HG02623 (cell line): Measurements from ENCODE around the gene IFNG-AS1.

Experiments used
- ATAC-seq: cut with Tn5 transposase; IDR thresholded peaks from one replicate; pipeline ENCODE4 v1.9.1; 2021; ENCODE audit warnings: moderate library complexity; ENCODE audit not compliant: unreplicated experiment

The IFNG-AS1 gene

DNA sequence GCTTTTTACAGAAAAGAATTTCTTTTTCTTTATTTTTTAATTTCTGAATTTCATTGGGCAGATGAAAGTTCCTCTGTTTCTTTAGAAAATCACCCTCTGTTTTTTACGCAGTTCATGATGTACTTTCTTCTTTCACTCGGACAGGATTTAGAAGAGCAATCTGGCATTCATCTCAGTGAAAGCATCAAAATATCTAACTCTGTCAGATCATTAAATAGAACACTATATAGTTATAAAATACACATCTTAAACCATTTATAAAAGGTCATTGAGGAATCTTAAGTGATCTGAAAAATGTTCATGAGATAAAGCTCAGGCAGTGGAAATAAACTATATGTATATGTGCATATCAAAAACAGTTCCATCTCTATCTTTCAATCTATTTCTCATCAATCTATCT lies 3.9 kb downstream of the IFNG-AS1 start:
- ATAC-seq: no peak

DNA sequence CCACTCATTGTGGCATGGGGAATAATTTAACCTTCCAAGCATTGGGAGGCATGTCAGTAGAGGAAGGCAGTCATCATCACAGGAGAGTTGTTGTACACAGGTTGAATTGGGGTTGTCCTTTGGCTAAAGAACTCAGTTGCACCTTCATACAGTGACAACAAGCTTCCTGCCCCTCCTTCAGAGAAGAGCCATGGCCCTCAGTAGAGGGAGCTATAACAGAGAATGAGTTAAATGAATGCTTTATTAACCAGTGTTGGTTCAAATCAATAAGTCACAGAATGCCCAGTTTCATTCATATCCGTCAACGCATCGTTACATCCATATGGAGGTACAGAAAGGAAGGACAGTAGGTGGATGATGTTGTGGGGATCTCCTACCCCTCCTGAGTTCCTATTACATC lies 4.8 kb downstream of the IFNG-AS1 start:
- no peak for ATAC-seq

DNA sequence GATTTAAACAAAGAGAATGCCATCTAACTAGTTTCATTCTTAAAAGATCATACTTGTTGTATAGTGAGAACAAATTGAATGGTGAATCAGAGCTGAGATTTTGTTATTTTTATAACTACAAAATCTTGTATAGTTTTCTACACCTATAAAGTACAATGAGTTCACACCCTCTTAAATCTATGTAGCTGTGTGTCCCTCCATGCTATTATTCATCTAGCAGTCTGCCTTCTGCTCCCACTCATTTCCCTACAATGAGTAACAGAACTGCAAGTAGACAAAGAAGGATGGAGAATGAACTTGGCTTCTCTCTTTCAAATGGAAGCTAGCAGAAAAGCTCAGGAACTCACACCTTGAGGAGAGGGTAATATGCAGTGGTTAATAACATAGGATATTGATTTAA lies 7.1 kb downstream of the IFNG-AS1 start:
- no peak for ATAC-seq

DNA sequence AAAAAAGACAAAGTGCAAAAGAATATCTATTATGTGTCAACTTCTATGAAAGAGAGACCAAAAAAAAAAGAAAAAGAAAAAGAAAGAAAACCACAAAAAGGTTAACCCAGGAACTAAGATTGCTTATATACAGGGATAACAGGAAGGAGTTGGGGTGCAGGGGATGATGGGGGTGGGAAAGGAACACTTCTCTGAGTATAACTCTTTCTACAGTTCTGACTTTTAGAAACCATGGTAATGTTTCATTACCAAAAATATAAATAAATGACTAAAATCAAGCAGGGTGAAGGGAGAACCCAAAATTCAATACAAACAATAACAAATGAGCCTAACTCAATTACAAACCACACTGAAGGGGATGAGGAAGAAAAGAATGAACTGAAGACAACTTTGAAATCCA lies 9.1 kb downstream of the IFNG-AS1 start:
- ATAC-seq: no peak

DNA sequence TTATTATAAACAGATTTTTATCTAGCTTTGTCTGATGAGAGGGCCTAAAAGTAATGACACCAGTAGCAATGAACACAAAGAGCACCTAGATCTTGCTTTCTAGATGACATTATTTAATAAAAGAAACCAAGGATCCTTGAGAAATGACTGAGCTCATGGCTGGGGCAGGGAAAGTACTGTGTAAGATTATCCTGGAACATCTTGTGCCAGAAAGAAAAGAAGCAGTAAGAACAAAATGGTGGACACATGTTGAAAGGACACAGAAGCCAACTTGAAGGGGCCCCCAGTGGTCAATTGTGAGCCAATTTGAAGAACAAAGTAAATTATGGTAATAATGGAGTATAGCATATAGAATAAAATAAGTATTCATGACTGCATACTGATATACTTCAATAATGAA lies 10.0 kb downstream of the IFNG-AS1 start:
- ATAC-seq: no peak

DNA sequence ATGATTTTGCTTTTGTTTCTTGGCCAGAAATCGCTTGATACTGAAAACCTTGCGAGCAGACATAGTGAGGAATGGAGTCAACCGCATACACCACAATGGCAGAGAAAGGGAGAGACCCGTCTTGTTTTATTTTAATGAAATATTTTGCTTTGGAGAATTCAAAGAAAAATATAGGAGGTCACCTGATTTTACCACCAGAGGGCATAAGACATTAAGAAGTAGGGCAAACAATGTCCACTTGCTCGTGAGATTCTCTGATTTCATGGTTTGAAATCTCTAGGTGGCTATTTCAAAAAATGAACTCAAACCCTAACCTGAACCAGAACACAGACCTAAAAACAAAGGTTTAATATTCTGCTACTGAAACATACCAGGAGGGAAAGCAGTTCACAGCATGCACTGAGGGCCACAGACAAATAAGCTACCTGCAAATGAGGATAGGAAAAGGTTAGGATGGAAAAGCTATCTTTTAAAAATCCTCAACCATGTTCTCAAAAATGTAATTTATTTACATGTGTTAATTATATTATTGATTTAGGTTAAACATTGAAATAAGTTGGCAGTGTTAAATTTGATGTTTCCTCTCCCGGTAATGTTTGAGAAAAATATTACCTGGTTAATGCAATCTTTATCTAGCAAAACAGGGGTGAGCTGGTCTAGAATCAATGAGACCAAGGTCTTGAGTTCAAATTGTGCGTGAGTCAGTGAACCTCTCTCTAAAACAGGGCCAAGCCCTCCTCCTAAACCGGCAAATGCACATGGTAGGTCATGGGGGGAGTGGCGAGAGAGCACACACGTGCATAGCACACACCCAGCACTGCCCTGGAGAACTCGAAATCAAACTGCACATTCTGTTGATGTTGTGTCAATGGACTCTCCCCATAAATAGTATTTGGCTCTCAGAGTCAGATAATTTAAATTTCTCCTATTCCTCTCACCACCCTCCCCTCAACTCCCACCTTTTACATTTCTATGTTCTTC lies 12.5 kb downstream of the IFNG-AS1 start:
- ATAC-seq: no peak

DNA sequence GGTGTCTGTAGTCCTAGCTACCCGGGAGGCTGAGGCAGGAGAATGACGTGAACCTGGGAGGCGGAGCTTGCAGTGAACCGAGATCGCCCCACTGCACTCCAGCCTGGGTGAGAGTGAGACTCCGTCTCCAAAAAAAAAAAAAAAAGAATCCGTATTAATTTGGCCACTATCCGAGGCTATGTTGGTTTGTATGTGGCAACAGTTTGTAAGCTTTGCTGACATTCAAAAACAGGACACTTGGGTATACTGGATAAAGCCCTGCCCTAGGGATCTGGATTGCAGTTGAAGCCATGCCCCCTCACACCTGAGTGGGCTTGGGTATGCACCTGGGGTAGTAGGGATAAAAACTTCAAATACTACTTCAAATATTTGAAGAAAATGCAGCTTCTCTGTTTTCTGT lies 14.5 kb downstream of the IFNG-AS1 start:
- no peak for ATAC-seq

DNA sequence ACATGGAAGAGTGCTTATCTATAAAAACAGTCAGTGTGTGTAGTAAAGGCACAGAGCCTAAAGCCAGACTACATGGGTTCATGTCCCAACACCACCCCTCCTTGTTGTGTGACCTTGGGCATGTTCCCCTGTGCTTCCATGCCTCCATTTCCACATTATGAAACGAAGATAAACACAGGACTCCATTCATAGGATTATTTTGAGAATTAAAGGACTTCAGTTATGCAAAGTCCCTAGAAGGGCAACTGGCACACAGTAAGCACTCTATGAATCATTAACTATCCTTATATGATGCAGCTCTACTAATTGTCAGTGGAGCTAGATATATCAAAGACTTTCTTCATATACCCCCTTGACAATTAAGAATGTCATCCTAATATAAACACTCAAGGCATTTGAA lies 17.8 kb downstream of the IFNG-AS1 start:
- ATAC-seq: no peak

DNA sequence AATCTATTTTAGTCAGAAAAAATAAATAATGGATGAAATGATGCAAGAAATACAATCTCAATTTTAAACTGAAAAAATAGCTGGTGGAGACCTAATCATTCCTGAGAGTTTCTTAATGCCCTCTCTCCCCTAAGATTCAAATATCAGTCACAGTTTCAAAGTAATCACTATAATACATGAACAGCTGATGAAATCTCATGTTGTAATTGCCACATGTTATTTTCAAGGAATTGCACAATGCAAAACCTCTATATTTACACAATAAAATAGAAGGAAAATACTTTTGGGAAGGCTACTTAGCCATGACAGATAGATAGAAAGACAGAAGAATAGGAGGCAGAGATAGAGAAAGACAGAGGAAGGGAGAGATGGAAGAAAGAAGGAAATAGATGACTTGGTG lies 18.2 kb downstream of the IFNG-AS1 start:
- ATAC-seq: no peak

DNA sequence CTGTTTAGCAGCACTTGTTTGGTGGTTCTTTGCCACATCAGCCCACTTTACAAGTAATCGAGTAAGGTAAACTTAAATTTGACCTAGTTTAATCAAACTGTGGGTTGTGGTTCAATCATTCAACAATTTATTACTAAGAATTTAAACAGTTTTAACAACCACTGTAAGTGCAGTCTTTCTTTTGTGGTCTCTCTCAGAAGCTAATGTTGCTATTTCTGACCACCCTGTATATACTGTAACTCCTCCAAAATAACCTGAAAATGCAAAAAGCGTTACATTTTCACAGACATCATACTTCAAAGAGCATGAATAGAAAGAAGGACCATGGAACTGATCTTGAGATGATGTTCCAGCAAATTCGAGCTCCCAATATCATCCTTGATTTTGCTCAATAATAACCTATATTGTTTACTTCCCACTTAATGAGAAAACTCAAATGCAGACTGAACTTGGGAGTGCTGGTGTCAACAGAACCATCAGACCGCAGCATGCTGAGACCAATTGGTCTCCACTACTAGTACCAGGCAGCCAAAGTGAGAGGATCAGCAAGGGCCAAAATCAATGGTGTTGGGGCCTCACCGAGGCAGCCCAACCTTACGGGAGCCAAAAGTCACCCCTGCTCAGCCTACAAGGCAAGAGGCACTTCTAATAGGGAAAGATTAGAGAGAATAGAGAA lies 22.1 kb downstream of the IFNG-AS1 start:
- no peak for ATAC-seq

DNA sequence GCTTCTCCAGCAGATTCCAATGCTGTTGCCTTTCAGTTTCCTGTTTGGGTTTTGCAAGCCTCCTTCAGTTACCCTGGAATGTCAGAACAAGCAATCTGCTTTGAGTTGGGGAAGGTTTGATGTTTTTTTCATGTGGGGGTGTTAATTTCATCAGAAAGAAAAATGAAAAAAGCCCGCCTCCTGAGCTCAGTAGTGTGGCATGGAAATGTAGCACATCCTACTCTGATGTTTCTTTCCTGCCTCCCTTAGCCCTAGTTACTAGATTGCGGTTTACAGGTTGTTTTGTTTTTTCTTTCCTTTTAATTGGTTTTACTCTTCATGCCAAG lies 22.6 kb downstream of the IFNG-AS1 start:
- ATAC-seq: no peak

DNA sequence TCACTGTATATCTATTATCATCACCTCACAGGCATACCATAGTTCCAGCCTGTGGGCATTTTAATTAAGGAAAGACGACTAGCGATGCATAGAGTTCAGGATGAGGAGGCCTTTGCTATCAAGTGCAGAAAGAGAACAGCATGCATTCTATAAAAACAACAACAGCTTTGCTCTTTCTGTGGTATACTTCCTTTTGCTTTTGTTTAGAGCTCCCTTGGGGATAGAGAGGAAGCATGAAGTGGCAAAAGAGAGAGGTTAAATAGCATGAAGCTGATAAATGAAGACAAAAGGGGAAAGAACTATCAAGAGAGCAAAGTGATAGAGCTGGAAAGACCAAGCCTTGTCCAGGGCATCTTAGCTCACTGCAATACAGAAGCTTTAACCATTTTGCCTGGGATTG lies 23.5 kb downstream of the IFNG-AS1 start:
- no peak for ATAC-seq

DNA sequence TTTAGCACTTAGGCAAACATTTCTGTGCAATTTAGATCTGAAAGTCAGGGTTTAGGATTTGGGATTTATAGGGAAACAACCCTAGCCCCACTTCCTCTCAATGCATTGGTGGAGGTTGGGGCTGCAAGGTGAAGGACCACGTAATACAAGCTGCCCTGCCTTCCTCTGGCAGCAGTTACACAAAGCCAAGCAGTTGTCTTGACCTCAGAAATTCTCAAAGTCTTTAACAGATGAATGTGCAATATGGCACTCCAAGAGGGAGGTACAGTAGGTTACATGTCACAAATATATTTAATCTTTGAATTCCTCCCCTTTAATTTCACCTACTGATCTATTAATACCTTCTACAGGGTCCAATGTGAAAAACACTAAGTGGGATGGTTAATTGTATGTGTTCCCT lies 23.9 kb downstream of the IFNG-AS1 start:
- ATAC-seq: no peak

DNA sequence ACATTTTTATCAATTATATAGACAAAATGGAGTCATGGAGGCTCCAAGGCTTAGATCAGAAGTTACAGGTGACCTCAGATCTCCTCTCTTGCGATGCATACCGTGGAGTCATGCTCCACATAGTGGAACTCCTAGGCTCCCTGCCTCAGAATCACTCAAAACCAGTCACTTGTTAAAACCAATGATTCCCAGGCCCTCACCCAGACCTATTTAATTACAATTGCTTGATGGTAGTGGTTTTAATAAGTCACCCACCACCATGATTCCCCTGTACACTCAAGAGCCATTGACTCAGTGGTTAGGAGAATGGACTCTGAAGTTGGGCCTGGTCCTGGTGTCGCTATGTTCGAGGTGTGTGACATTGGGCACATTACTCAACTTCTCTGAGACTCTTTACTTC lies 26.9 kb downstream of the IFNG-AS1 start:
- no peak for ATAC-seq

DNA sequence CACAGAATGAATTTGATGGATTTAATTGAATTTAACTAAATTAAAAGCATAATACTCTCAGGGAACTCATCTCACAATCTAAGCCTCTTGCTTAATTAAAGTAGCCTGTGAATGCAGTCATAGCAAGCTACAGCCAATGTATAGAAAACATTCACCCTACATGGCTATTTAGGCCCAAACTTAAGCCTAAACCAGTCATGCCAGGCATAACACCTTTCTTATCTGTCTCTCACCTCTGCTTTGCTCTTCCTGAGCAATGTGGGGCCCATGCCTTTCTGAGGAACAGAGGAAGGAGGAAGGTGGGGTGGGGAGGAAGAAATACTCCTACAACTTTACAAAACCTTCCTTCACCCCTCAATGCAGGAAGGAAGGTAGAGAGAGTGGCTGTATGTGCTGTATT lies 29.1 kb downstream of the IFNG-AS1 start:
- no peak for ATAC-seq

DNA sequence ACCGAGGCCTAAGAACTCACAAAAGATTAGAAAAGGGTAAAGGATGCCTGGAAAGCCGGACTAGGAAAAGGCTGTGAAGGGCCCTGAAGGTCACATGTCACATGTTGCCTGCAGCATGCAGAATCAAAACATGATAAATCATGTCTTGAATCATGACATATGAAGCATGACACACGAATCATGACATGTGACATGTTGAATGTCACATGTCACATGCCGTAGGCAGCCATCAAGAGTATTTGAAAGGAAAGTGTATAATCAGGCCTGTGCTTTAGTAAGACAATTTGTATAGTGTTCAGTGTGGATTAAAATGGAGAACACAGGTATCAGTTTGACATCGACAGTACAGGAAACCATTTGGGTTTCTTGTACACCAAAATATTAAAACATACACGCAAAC lies 30.8 kb downstream of the IFNG-AS1 start:
- ATAC-seq: no peak

DNA sequence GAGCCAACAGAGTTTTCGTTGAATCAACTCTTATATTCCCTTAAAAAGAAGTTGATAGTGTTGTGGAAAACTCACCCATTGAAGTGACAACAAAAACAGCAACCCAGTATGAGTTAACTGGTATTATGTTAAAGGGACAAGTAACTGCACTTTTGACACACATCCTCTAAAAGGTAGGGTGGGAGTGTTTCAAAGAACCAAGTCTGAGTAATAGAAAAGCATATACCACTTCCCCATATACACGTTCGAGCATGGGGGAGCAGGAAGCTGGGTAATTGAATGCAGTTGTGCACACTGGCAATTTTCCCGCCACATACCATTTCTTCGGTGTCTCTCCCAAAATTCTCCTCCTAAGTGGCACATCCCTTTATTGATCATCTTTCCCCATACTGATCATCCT lies 31.5 kb downstream of the IFNG-AS1 start:
- ATAC-seq: no peak

DNA sequence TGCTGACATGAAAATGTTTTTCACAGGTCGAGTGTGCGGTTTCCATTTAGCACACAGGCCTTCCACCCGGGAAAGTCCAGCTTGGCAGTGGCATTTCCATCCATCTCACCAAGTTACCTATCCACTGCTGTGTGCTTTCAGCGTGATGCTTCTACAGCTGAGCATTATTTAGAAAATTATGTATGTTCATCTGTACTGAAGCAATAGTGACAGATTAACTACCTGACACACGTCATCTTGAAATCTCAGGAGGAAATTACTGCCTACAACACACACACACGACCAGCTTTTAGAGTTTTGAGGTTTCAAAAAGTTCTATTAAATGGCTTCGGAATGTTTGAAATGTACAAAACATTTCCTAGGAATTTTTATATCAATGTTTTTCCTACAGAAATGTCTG lies 39.4 kb downstream of the IFNG-AS1 start:
- no peak for ATAC-seq

DNA sequence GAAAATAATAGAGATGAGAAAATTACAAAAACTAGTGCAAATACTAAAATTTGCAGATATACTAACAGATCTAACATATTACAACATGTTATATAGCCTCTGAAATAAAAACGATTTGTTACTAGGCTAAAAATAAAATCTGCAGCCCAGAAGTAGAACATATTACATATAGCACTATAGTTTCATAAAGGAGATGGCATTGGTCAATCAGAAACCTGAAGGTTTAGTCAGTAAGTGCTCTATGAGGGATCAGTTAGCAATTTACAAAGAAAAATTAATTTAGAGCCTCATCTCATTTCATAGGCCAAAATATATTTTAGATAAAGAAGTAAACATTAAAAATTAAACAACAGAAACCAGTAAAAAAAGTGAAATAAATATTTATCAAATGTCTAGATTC lies 41.0 kb downstream of the IFNG-AS1 start:
- no peak for ATAC-seq

DNA sequence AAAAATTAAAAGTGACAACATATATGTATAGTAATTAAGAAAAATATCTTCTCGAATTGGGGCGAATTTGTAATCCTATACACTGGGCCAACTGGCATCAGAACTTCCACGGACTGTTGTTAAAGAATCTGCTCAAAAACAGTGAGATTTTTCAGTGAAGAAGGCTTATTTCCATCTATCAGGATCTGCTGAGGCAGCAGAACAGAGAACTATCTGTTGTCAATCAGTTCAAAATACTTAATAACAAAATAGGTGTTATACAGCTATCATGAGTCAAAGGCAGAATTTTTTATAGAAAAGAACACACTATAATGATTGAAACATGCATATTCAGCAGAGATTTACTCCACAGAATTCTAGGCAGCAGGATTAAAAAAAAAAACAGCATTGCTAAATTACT lies 41.9 kb downstream of the IFNG-AS1 start:
- ATAC-seq: no peak

DNA sequence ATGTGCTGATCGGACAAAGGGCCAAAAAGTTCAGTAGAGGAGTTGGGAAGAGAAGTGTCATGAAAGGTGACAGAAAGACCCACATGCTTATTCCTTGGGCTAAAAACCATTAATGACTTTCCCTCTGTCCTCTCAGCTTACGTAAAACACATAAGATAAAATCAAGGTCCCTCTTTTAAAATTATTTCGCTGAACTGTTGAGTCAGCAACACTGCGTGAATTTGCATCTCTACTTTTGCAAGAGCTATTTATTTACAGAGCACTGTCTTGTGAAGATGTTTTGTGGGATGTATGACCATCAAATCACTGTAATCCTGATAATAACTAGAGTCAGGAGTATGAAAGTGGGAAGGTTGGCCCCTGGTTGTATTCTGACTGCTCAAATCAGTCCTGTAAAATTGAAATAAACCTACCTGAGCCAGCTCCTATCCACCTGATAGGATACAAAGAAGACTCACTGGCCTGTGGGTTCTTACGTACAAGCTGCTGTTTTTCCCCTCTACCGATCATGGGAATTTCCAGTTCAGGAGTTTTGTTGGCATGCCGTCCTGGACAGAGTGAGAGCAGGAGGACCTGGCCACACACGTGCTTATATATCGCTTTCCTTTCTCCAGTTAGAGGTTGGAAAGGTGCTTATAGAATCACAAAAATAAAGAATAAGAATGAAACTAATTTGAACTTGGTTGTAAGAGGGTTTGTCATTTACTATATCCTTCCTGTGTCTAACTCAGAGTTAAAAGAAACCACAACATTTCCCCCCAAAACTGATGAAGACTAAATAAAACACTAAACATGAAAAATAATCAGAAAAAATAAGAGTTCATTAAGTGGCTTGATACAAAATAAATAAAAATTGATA lies 42.9 kb downstream of the IFNG-AS1 start:
- no peak for ATAC-seq

DNA sequence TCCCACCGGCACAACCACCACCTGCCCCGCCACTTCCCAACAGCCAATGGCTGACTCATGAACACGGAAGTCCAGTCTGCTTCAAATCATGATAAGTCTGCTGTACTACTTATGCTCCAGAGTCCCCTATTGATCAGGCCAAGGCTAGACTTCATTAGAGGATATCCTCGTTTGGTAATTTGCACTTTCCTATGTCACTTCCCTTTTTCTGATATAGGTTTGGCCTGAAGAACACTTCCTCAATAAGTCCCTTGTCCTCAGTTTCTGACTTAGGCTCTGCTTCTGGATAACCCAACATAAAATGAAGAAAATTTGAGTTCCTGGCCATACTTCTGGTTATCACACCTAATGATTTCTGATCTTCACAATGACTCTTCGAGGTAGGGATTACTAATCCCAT lies 45.3 kb downstream of the IFNG-AS1 start:
- no peak for ATAC-seq
